Activated B cell treated with CpG ODN at 0.5 μM for 24 hours (primary cell): ENCODE results near the gene PTPA. TPM values are rescaled to one million over a fixed set of nuclear protein-coding genes. Genes with fewer than 3 reads are reported as not detected.
"Not testable (repeated sequence)": the region's sequence is repeated elsewhere in the genome, so short reads cannot be mapped to it uniquely, and the experiment has no call there.

ENCODE experiments used
- ATAC-seq: fragments of 200-7000 bp; cut with Tn5 transposase; one replicate; pipeline ENCODE4 v1.10.0; 2021; ENCODE audit warnings: low read depth, mild to moderate bottlenecking, moderate library complexity
- CTCF ChIA-PET: fragments of 350-600 bp; sonication (Branson Sonifier 250); formaldehyde crosslinking; loops from one replicate; lab custom pipeline; 2021; ENCODE audit warnings: antibody characterized with exemption; lab: Charles Lee
- POLR2A ChIA-PET: fragments of 350-600 bp; sonication (Branson Sonifier 250); formaldehyde crosslinking; loops from one replicate; lab custom pipeline; 2021; ENCODE audit warnings: antibody characterized with exemption; lab: Charles Lee
- DNase-seq: peaks from one replicate; pipeline ENCODE4 v3.0.0; 2022
- H3K27ac Mint-ChIP-seq: one replicate; pipeline ENCODE4 v1.8.0; 2020; ENCODE audit warnings: mixed read lengths
- H3K27me3 Mint-ChIP-seq: one replicate; pipeline ENCODE4 v1.8.0; 2021; ENCODE audit warnings: mixed read lengths
- H3K36me3 Mint-ChIP-seq: one replicate; pipeline ENCODE4 v1.8.0; 2021; ENCODE audit warnings: low read depth, mixed read lengths
- H3K4me1 Mint-ChIP-seq: one replicate; pipeline ENCODE4 v1.8.0; 2021; ENCODE audit warnings: mixed read lengths
- H3K4me3 Mint-ChIP-seq: one replicate; pipeline ENCODE4 v1.8.0; 2020; ENCODE audit warnings: mild to moderate bottlenecking, mixed read lengths
- H3K9me3 Mint-ChIP-seq: one replicate; pipeline ENCODE4 v1.8.0; 2020; ENCODE audit warnings: mixed read lengths
- intact Hi-C: fragments of 100-400 bp; cut with micrococcal nuclease; formaldehyde crosslinking; loops from one replicate; pipeline ENCODE4 v1.15.1; 2024
- total RNA-seq: library from RNA; stranded (reverse); gene quantifications from 2 replicates; pipeline ENCODE4 v1.2.3, GENCODE V29; 2022
- TF ChIP-seq, protein P1 (sequence below): fragments of 200-600 bp; IDR thresholded peaks from one replicate; pipeline ENCODE4 v1.8.0; 2022; ENCODE audit warnings: antibody characterized with exemption, mild to moderate bottlenecking

Gene PTPA
- total RNA-seq, 1 donor from 2014 or later = 67.2 TPM

DNA sequence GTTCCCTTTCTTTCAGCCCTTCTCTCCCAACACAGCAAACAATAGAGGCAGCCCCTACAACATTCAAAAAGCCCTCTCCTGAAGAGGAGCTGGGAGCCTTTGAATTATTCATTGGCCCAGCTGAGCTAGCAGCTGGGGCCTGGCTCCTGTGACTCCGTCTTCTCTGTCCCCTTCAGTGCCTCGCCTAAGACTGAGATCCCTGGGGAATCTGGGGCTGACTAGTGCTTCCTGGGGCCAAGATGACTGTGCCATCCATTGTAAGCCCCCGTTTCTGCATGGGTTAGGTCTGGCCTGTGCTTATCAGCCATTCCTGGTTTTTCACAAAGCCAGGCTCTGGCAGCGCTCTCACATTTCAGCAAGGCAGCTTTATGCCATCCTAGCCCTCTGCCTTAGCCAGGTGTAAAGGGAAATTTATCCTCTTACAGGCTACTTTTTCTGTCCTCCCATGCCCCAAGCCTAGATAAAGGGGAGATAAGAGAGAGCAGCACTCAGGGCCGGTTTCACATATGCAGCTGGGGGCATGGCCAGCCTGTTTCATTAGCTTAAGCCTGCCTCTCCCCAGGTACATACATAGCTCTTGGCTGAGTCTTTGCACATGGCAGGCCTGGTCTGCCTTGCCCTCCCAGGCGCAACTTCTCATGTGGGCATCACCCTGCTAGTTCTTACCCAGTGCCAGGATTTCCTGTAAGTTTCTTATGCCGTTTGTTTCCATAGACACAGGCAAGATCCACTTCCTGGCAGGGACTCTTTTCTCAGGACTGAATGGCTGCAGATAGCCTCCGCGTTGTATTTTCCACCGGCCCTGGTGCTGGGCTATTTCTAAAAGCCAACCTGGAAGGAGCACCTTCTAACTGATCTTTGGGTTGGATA lies 15.8 kb downstream of the PTPA start:
- DNase-seq = no peak
- intact Hi-C loops = no loop called here
- Mint-ChIP-seq H3K4me3 (no peak overlapping the region), H3K9me3 (no peaks in the 10 kb centered on the region), H3K27me3 (no peaks in the 10 kb centered on the region), H3K27ac (no peak overlapping the region), H3K4me1 (peaks cover 18% of the 10 kb centered on the region), H3K36me3 (peaks cover 78% of the 10 kb centered on the region)
- TF ChIP-seq, protein P1, sequence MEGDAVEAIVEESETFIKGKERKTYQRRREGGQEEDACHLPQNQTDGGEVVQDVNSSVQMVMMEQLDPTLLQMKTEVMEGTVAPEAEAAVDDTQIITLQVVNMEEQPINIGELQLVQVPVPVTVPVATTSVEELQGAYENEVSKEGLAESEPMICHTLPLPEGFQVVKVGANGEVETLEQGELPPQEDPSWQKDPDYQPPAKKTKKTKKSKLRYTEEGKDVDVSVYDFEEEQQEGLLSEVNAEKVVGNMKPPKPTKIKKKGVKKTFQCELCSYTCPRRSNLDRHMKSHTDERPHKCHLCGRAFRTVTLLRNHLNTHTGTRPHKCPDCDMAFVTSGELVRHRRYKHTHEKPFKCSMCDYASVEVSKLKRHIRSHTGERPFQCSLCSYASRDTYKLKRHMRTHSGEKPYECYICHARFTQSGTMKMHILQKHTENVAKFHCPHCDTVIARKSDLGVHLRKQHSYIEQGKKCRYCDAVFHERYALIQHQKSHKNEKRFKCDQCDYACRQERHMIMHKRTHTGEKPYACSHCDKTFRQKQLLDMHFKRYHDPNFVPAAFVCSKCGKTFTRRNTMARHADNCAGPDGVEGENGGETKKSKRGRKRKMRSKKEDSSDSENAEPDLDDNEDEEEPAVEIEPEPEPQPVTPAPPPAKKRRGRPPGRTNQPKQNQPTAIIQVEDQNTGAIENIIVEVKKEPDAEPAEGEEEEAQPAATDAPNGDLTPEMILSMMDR = no peak
- CTCF ChIA-PET = interaction anchor here (1.0 to 2.5 kb wide), 4 partner anchors 12 to 497 kb away, joined by 3 to 7 read pairs (median 4); no protein-coding TSS in a partner anchor
- no peak for ATAC-seq
- POLR2A ChIA-PET = no interaction called here

DNA sequence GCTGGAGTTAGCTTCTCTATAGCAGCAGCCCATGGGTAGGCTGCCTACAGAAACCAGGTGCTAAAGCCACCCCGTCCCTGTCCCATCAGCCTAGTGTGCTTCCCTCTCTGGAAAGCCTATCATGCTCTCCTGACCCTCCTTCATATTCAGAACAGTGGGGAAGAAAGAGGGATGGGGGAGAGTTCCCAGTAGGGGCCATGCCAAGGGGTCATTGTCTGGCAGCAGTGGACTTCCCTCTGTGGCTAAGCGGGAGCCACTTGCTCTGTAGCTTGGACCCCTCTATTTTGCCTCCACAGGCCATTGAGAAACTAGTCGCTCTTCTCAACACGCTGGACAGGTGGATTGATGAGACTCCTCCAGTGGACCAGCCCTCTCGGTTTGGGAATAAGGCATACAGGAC lies 17.5 kb downstream of the PTPA start:
- H3K36me3 Mint-ChIP-seq = peaks cover 68% of the 10 kb centered on the region
- no peak overlapping the region for H3K27ac Mint-ChIP-seq
- no peak overlapping the region for H3K4me3 Mint-ChIP-seq
- CTCF ChIA-PET = no interaction called here
- ATAC-seq = no peak
- peaks cover 18% of the 10 kb centered on the region for H3K4me1 Mint-ChIP-seq
- H3K9me3 Mint-ChIP-seq = no peaks in the 10 kb centered on the region
- POLR2A ChIA-PET = no interaction called here
- TF ChIP-seq, protein P1 = no peak
- H3K27me3 Mint-ChIP-seq = no peaks in the 10 kb centered on the region
- intact Hi-C loops = no loop called here
- no peak for DNase-seq

DNA sequence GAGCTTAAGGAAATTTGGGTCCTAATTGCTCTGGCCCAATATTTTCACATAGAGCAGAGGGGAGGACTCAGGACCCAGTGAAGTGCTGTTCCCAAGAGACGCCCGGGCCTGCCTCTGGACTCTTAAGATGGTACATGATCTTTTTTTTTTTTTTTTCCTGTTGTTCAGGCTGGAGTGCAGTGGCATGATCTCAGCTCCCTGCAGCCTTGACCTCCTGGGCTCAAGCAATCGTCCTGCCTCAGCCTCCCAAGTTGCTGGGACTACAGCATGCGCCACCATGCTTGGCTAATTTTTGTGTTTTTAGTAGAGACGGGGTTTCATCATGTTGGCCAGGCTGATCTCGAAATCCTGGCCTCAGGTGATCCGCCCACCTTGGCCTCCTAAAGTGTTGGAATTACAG lies 19.1 kb downstream of the PTPA start:
- ATAC-seq, intact Hi-C loops, H3K4me3 Mint-ChIP-seq, H3K27ac Mint-ChIP-seq, H3K9me3 Mint-ChIP-seq, H3K27me3 Mint-ChIP-seq, DNase-seq: not testable (repeated sequence)
- ChIA-PET POLR2A (interaction anchor here (0.7 to 2.6 kb wide), 5 partner anchors 12 to 496 kb away, joined by 5 to 11 read pairs (median 7); partner anchors contain the start of gene NTMT1), CTCF (interaction anchor here (1.2 to 3.7 kb wide), 7 partner anchors 8 to 660 kb away, joined by 3 to 84 read pairs (median 18); partner anchors contain the start of gene NTMT1)
- Mint-ChIP-seq H3K4me1 (peaks cover 16% of the 10 kb centered on the region), H3K36me3 (peaks cover 71% of the 10 kb centered on the region)

DNA sequence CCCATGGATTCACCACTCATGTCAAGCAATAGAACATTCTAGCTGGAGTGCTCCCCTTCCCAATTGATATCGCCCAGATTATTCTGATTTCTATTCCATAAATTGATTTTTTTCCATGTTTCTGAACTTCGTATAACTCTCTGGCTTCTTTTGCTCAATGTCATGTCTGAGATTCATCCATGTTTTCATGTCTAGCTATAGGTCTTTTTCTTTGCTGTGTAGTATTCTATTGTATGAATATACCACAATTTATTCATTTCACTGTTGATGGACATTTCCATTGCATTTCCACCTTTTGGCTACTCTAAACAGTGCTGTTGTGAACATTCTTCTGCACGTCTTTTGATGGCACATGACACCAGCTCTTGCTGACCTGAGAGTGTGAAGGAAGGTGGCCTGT lies 19.6 kb downstream of the PTPA start:
- intact Hi-C loops = loop anchor here (1.0 kb wide), 3 partner anchors 480 to 653 kb away; no protein-coding TSS in a partner anchor
- H3K4me3 Mint-ChIP-seq = no peak overlapping the region
- CTCF ChIA-PET = interaction anchor here (1.2 to 3.7 kb wide), 11 partner anchors 9 to 660 kb away, joined by 3 to 84 read pairs (median 9); partner anchors contain the start of genes C9orf50, DOLPP1 and NTMT1
- TF ChIP-seq, protein P1 = no peak
- no peak overlapping the region for H3K27ac Mint-ChIP-seq
- POLR2A ChIA-PET = interaction anchor here (0.8 to 2.6 kb wide), 6 partner anchors 9 to 495 kb away, joined by 3 to 17 read pairs (median 8); partner anchors contain the start of gene NTMT1
- no peak for ATAC-seq
- peaks cover 70% of the 10 kb centered on the region for H3K36me3 Mint-ChIP-seq
- no peaks in the 10 kb centered on the region for H3K9me3 Mint-ChIP-seq
- H3K4me1 Mint-ChIP-seq = peaks cover 13% of the 10 kb centered on the region
- no peak for DNase-seq
- no peaks in the 10 kb centered on the region for H3K27me3 Mint-ChIP-seq

DNA sequence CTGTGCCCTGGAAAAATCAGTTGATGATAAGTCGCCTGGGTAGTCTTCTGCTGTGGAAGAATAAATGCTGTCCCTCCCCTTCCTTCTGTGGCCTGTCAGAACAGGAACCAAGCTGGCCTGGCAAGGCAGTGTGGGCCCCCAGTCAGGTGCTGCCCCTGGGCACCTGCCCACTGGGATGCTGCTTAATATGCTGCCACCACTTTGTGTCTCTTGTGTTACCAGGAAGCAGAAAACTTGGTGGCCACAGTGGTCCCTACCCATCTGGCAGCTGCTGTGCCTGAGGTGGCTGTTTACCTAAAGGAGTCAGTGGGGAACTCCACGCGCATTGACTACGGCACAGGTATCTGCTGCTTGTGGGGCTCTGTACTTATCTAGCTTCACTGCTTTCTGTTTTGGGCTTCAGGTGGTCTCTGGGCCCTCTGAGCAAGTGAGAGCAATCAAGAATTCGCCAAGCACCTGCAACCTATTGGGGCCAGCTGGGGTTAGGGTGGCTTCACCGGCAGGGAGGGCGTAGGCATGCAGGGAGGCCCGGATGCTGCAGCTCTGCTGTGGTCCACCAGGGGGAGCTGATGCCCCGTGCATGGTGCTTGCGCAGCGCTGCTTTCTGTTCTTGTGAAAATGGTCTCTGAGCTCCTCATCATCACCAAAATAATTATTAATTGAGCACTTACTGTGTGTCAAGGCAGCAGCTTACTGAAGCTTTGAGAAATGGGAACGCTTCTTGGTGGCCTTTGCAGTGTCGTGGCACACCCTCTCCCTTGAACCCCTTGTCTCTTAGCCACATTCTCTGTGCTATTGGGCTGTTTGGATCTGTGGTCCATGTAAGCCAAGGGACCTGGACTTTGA lies 20.3 kb downstream of the PTPA start:
- DNase-seq (peak; percentile 77), ATAC-seq (peak; percentile 100)
- POLR2A ChIA-PET = interaction anchor here (0.9 to 2.6 kb wide), 9 partner anchors 9 to 659 kb away, joined by 3 to 17 read pairs (median 4); partner anchors contain the start of gene NTMT1
- intact Hi-C loops = loop anchor here (1.0 kb wide), 3 partner anchors 479 to 652 kb away; no protein-coding TSS in a partner anchor
- TF ChIP-seq, protein P1 = peak; percentile 83
- Mint-ChIP-seq H3K27ac (no peak overlapping the region), H3K27me3 (no peaks in the 10 kb centered on the region), H3K36me3 (peaks cover 73% of the 10 kb centered on the region), H3K9me3 (no peaks in the 10 kb centered on the region), H3K4me3 (no peak overlapping the region), H3K4me1 (peaks cover 10% of the 10 kb centered on the region)
- CTCF ChIA-PET = interaction anchor here (0.6 to 3.7 kb wide), 27 partner anchors 9 to 659 kb away, joined by 3 to 84 read pairs (median 5); partner anchors contain the start of genes ASB6, C9orf50, DOLPP1 and IER5L
